HG03469 (cell line): ENCODE measurements around the gene TEK.

Experiments
- ATAC-seq: cut with Tn5 transposase; IDR thresholded peaks from one replicate; pipeline ENCODE4 v1.9.1; 2021; ENCODE audit warnings: mild to moderate bottlenecking, moderate library complexity, moderate number of reproducible peaks; ENCODE audit not compliant: unreplicated experiment

TEK gene

GRCh38 chr9:27176971-27177370 is 67.9 kb downstream of the TEK start:
- no peak for ATAC-seq

GRCh38 chr9:27179245-27179865 is 70.3 kb downstream of the TEK start:
- no peak for ATAC-seq

- ATAC-seq, result no peak
Measured at GRCh38 chr9:27181381-27181780, 72.4 kb downstream of the TEK start.

GRCh38 chr9:27182421-27182820 is 73.4 kb downstream of the TEK start:
- no peak for ATAC-seq

GRCh38 chr9:27183131-27183530 is 74.1 kb downstream of the TEK start:
- no peak for ATAC-seq

- no peak for ATAC-seq
Measured at GRCh38 chr9:27183701-27184100, 74.7 kb downstream of the TEK start.

GRCh38 chr9:27184556-27185351 is 75.7 kb downstream of the TEK start:
- ATAC-seq, result no peak

GRCh38 chr9:27188426-27188825 is 79.4 kb downstream of the TEK start:
- no peak for ATAC-seq

GRCh38 chr9:27189426-27189825 is 80.4 kb downstream of the TEK start:
- no peak for ATAC-seq

GRCh38 chr9:27192291-27192960 is 83.4 kb downstream of the TEK start:
- no peak for ATAC-seq

- ATAC-seq, result no peak
Measured at GRCh38 chr9:27193886-27194285, 84.9 kb downstream of the TEK start.

GRCh38 chr9:27194401-27195091 is 85.5 kb downstream of the TEK start:
- ATAC-seq, result peak; percentile 39

- ATAC-seq, result no peak
Measured at GRCh38 chr9:27195191-27195590, 86.2 kb downstream of the TEK start.

GRCh38 chr9:27196383-27196782 is 87.4 kb downstream of the TEK start:
- ATAC-seq, result no peak

- ATAC-seq, result no peak
Measured at GRCh38 chr9:27198190-27198589, 89.2 kb downstream of the TEK start.

GRCh38 chr9:27202056-27202455 is 93.0 kb downstream of the TEK start:
- ATAC-seq, result no peak

GRCh38 chr9:27203783-27204182 is 94.8 kb downstream of the TEK start:
- no peak for ATAC-seq

GRCh38 chr9:27204578-27204977 is 95.6 kb downstream of the TEK start:
- ATAC-seq, result no peak

- ATAC-seq, result no peak
Measured at GRCh38 chr9:27205198-27205597, 96.2 kb downstream of the TEK start.

- ATAC-seq, result no peak
Measured at GRCh38 chr9:27206041-27206440, 97.0 kb downstream of the TEK start.

- ATAC-seq, result no peak
Measured at GRCh38 chr9:27209034-27209433, 100.0 kb downstream of the TEK start.
